Right lobe of liver (tissue), 6 donors: ENCODE measurements around the gene CBX7. TPM values are rescaled to one million over a fixed set of nuclear protein-coding genes. Genes with fewer than 3 reads are reported as not detected.
A peak's percentile ranks its signal among the peaks of the same experiment; 100 is the strongest.

Experiments
- ATAC-seq, 4 donors: fragments of 200-7000 bp; cut with Tn5 transposase; one replicate each; pipeline ENCODE4 v1.9.1; 2020; ENCODE audit warnings: mild to moderate bottlenecking in 4 of 4, moderate library complexity in 4 of 4
- DNase-seq, 3 donors: peaks; one replicate each; pipeline ENCODE4 v3.0.0-alpha.2; 2020
- H3K27ac ChIP-seq, 3 donors: fragments of 200-600 bp; one replicate each; pipeline ENCODE4 v1.8.0; 2022
- H3K27me3 ChIP-seq, 2 donors: fragments of 200-600 bp; one replicate each; pipeline ENCODE4 v1.8.0; 2022
- H3K36me3 ChIP-seq, 4 donors: fragments of 200-600 bp; sonication (generic) in 1 of 4; one replicate each; pipeline versions ENCODE4 v1.5.1 to v1.8.0; 2017 to 2022; ENCODE audit warnings: control low read depth in 1 of 4
- H3K4me1 ChIP-seq, 4 donors: fragments of 200-600 bp; sonication (generic) in 1 of 4; one replicate each; pipeline versions ENCODE4 v1.5.1 to v1.8.0; 2017 to 2022; ENCODE audit warnings: control low read depth in 1 of 4
- H3K4me3 ChIP-seq, 3 donors: fragments of 200-600 bp; one replicate each; pipeline ENCODE4 v1.8.0; 2022
- H3K9me3 ChIP-seq, 4 donors: fragments of 200-600 bp; sonication (generic) in 1 of 4; one replicate each; pipeline versions ENCODE4 v1.5.1 to v1.8.0; 2017 to 2022; ENCODE audit warnings: control low read depth in 1 of 4
- CTCF ChIP-seq, 4 donors: fragments of 200-600 bp in 3 of 4; fragments of 450-650 bp in 1 of 4; IDR thresholded peaks; one replicate each; pipeline versions ENCODE4 v1.5.1 to v1.8.0; 2016 to 2022; ENCODE audit warnings: antibody characterized with exemption in 4 of 4, mild to moderate bottlenecking in 2 of 4
- POLR2A ChIP-seq: fragments of 450-650 bp; IDR thresholded peaks from one replicate; pipeline ENCODE4 v1.6.1; 2017; ENCODE audit warnings: antibody characterized with exemption, mild to moderate bottlenecking
- WGBS: methylation state at CpG from one replicate; pipeline ENCODE4 v1.1.6; 2018; ENCODE audit warnings: low coverage, low lambda C conversion rate; ENCODE audit not compliant: insufficient coverage; ENCODE audit errors: missing lambda C conversion rate; 5-methylcytosine and 5-hydroxymethylcytosine counted together
- intact Hi-C, 2 donors: fragments of 100-400 bp; cut with DNase I; formaldehyde crosslinking; loops; one replicate each; pipeline versions ENCODE4 v1.11.2 to v1.14.1; 2022
- total RNA-seq, 6 experiments: library from RNA; depleted of rRNA in 2 of 6; stranded (reverse); fragments of >200 nt in 2 of 6; fragmentation: NEBNext Ultra II Directional in 3 of 6; extraction: Animal tissue kit (Norgen Biotek cat#: 25700) in 3 of 6; gene quantifications; one replicate each; pipeline versions ENCODE4 v1.1.0 to v1.2.4, GENCODE V29; 2016 to 2023
- donor health status: DM: no; HTN: yes; CAD: no.
- donor health status: DM: no; HTN: no; CAD: no.
- donor health status: DM: no; HTN: no; CAD: no.
- donor health status: DM: no; HTN: yes; CAD: no.
- donor health status: DM: no; HTN: yes; CAD: no.

CBX7 gene
- total RNA-seq, 6 experiments from 2014 or later = 8.0 to 14.5 (median 12.9) TPM

DNA sequence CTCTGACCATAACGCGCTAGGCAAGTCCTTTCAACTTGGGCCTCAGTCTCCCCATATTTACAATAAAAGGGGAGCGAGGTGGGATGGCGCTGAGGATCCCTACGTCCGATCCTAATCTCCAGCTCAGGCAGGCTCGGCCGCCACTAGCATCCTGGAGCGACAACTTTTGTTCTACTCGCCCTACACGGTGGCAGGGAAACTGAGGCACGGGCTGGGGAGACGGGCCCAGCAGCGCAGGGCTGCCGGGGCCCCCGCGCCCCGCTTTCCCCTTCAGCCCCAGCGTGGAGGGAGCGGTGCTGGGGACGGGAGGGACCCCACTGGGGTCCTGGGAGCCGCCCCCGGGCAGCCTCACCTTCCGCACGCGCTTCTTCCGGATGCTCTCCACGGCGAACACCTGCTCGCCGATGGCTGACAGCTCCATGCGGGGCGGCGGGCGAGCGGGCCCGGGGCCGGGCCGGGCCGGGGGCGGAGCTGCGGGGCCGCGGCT lies 413 bp downstream of the CBX7 start:
- Histone ChIP-seq H3K4me1 (peaks cover 0 to 22% (median 0%) of the 10 kb centered on the region in 4 donors), H3K27me3 (no peaks in the 10 kb centered on the region), H3K36me3 (peaks cover 0 to 2% (median 0%) of the 10 kb centered on the region in 4 donors), H3K4me3 (peak overlapping the region; percentile 67 to 89 (median 76)), H3K9me3 (no peaks in the 10 kb centered on the region), H3K27ac (peak overlapping the region; percentile 83 to 91 (median 86))
- intact Hi-C loops = no loop called here
- TF ChIP-seq POLR2A = no peak
- TF ChIP-seq CTCF (IDR thresholded peaks at IDR 0.05) = no peak
- ATAC-seq = no peak
- no peak for DNase-seq
- 3% methylated on average over 17 of the region's 44 CpGs for whole genome bisulfite sequencing

DNA sequence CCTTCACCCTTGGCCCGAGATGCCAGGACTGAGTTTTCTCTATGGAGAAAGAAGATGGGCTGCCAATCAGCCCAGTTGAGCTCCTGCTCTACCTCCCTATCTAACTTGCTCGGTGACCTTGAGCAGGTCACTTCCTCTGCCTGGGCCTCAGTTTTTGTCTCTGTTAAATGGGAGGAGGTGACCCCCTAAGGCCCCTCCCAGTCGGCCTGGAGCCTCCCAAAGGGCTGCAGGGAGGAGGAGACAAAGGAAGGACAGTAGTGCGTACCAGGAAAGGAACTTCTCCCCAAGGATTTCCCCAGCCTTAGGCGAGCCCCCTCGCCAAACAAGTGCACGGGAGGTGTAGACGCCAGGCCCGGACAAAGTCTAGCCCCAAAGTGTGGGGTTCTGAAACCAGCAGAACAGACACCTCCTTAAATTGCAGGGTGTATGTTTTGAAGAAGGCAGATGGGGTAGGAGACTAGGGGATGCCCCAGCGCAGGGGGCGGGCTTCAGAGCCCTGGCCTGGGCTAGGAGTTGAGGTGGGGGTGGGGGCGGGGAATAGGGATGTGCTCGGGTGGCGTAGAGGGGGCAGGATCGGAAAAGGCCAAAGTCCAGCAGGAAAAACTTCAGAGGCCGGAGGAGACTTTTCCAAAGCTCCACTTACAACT lies 1.0 kb downstream of the CBX7 start:
- Histone ChIP-seq H3K27me3 (no peaks in the 10 kb centered on the region), H3K4me1 (peaks cover 0 to 26% (median 0%) of the 10 kb centered on the region in 4 donors), H3K27ac (peak overlapping the region; percentile 83 to 91 (median 86)), H3K9me3 (no peaks in the 10 kb centered on the region), H3K36me3 (peaks cover 0 to 2% (median 0%) of the 10 kb centered on the region in 4 donors), H3K4me3 (peak overlapping the region; percentile 67 to 89 (median 76))
- no peak for ATAC-seq
- WGBS = 24% methylated on average over 10 of the region's 16 CpGs
- no peak for DNase-seq
- no peak for TF ChIP-seq POLR2A
- TF ChIP-seq CTCF (IDR thresholded peaks at IDR 0.05) = no peak
- intact Hi-C loops = no loop called here

- WGBS = 52% methylated on average over 6 of the region's 6 CpGs
- Histone ChIP-seq H3K4me3 (no peak overlapping the region), H3K36me3 (peaks cover 0 to 2% (median 0%) of the 10 kb centered on the region in 4 donors), H3K4me1 (peaks cover 0 to 32% (median 0%) of the 10 kb centered on the region in 4 donors), H3K27me3 (no peaks in the 10 kb centered on the region), H3K9me3 (no peaks in the 10 kb centered on the region), H3K27ac (peak overlapping the region in 1 of 3 donors; percentile 91)
- ATAC-seq (no peak), DNase-seq (no peak)
- intact Hi-C loops = no loop called here
- TF ChIP-seq CTCF (IDR thresholded peaks at IDR 0.05) (no peak), POLR2A (no peak)
Measured at GRCh38 chr22:39150848-39151215, 1.6 kb downstream of the CBX7 start.

DNA sequence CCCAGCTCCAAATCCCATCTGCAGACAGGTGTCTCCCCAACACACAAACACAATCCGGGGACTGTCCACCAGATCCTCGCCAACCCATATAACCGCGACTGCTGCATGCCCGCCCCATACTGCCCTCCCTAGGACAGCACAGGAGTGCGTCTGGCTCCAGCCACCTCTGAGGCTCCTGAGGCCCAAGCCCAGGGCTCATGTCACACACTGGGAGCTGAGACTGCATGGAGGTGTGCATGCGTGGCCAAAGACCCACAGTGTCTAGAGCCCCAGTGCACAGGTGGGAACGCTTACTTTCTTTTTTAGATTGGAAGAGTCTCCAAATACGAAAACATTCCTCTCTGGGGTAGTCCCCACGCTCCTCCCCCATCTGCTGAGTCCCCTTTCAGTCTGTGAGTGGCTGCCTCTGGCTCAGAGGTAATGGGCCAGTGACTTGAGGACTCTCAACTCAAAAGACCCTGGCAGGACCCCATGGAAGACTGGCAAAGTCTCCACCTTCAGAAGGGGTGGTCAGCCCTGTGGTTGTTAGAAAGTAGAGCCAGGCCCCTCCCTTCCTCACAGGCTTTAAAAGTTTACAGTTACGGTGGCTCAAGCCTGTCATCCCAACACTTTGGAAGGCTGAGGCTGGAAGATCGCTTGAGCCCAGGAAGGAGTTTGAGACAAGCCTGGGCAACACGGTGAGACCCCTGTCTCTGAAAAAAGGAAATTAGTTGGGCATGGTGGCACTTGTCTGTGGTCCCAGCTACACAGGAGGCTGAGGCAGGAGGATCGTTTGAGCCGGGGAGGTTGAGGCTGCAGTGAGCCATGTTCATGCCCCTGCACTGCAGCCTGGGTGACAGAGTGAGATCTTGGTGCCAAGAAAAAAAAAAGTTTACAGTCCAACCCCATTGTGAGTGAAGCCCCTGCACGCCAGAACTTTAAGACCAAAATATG lies 2.3 kb downstream of the CBX7 start:
- ATAC-seq = no peak
- no peak for DNase-seq
- H3K36me3 ChIP-seq = peaks cover 0 to 2% (median 0%) of the 10 kb centered on the region in 4 donors
- no peak overlapping the region for H3K4me3 ChIP-seq
- peaks cover 0 to 32% (median 0%) of the 10 kb centered on the region in 4 donors for H3K4me1 ChIP-seq
- intact Hi-C loops = no loop called here
- WGBS = 91% methylated on average over 6 of the region's 16 CpGs
- H3K27me3 ChIP-seq = no peaks in the 10 kb centered on the region
- no peak overlapping the region for H3K27ac ChIP-seq
- TF ChIP-seq POLR2A = no peak
- no peak for TF ChIP-seq CTCF (IDR thresholded peaks at IDR 0.05)
- H3K9me3 ChIP-seq = no peaks in the 10 kb centered on the region
